IMR-90 (cell line): ENCODE data around the gene INPP5E. TPM values are rescaled to one million over a fixed set of nuclear protein-coding genes. Genes with fewer than 3 reads are reported as not detected.

Source experiments
- ATAC-seq: fragments of 200-7000 bp; cut with Tn5 transposase; 2 replicates; pipeline ENCODE4 v1.9.1; 2020; ENCODE audit warnings: low read depth, mild to moderate bottlenecking, moderate library complexity
- BruUV-seq: library from RNA; stranded (reverse); fragments of 400-500 nt; replicated peaks from 2 replicates; lab custom pipeline; 2021; lab: Mats Ljungman, UMichigan
- CTCF ChIA-PET: fragments of 300-600 bp; formaldehyde crosslinking; extraction: SDS; loops from one replicate; lab custom pipeline; 2021; ENCODE audit warnings: antibody characterized with exemption; lab: Yijun Ruan, JAX
- POLR2A ChIA-PET: fragments of 300-600 bp; sonication (Branson Sonifier 250); formaldehyde crosslinking; loops from one replicate; lab custom pipeline; 2022; ENCODE audit warnings: antibody characterized with exemption; ENCODE audit not compliant: unreplicated experiment; lab: Charles Lee
- DNase-seq: peaks from one replicate; pipeline ENCODE4 v3.0.0; 2013
- H2AFZ ChIP-seq: replicated peaks from 2 replicates; pipeline ENCODE3; 2013; ENCODE audit warnings: low read length, mild to moderate bottlenecking; ENCODE audit not compliant: poor library complexity
- H2AK5ac ChIP-seq: 2 replicates; pipeline ENCODE4 v1.6.1; 2013; ENCODE audit warnings: low read depth, low read length, inconsistent platforms
- H2AK9ac ChIP-seq: replicated peaks from 2 replicates; pipeline ENCODE3; 2013; ENCODE audit warnings: mild to moderate bottlenecking, low read depth, low read length, moderate library complexity; ENCODE audit not compliant: poor library complexity
- H2BK120ac ChIP-seq: 2 replicates; pipeline ENCODE4 v1.6.1; 2013; ENCODE audit warnings: low read depth, low read length, inconsistent platforms
- H2BK15ac ChIP-seq: 3 replicates; pipeline ENCODE4 v1.6.1; 2013; ENCODE audit warnings: low read depth, low read length, inconsistent platforms
- H2BK20ac ChIP-seq: 2 replicates; pipeline ENCODE4 v1.6.1; 2013; ENCODE audit warnings: low read depth, mild to moderate bottlenecking, inconsistent platforms, low read length, moderate library complexity
- H2BK5ac ChIP-seq: 2 replicates; pipeline ENCODE4 v1.6.1; 2013; ENCODE audit warnings: mild to moderate bottlenecking, low read depth, low read length, inconsistent platforms; ENCODE audit not compliant: poor library complexity, severe bottlenecking
- H3K14ac ChIP-seq: replicated peaks from 2 replicates; pipeline ENCODE4 v1.6.1; 2013; ENCODE audit warnings: low read depth, low read length, inconsistent platforms
- H3K18ac ChIP-seq: 2 replicates; pipeline ENCODE4 v1.6.1; 2013; ENCODE audit warnings: low read depth, low read length, control low read depth
- H3K23ac ChIP-seq: 2 replicates; pipeline ENCODE4 v1.6.1; 2013; ENCODE audit warnings: low read depth, low read length, inconsistent platforms
- H3K27ac ChIP-seq: 2 replicates; pipeline ENCODE4 v1.5.1; 2013; ENCODE audit warnings: mild to moderate bottlenecking, control low read depth, low read length; ENCODE audit not compliant: insufficient read depth
- H3K27me3 ChIP-seq: 2 replicates; pipeline ENCODE4 v1.6.1; 2013; ENCODE audit warnings: low read length; ENCODE audit not compliant: control insufficient read depth, insufficient read depth
- H3K36me3 ChIP-seq: 2 replicates; pipeline ENCODE4 v1.6.1; 2013; ENCODE audit warnings: low read length, mixed read lengths; ENCODE audit not compliant: control insufficient read depth, insufficient read depth
- H3K4ac ChIP-seq: 2 replicates; pipeline ENCODE4 v1.6.1; 2013; ENCODE audit warnings: low read depth, low read length, inconsistent platforms
- H3K4me1 ChIP-seq: 2 replicates; pipeline ENCODE4 v1.6.1; 2013; ENCODE audit warnings: low read length, mixed read lengths; ENCODE audit not compliant: control insufficient read depth, insufficient read depth
- H3K4me2 ChIP-seq: 2 replicates; pipeline ENCODE4 v1.6.1; 2013; ENCODE audit warnings: low read depth, mild to moderate bottlenecking, control low read depth, low read length, moderate library complexity
- H3K4me3 ChIP-seq: 2 replicates; pipeline ENCODE4 v1.5.1; 2013; ENCODE audit warnings: low read depth, mild to moderate bottlenecking, control low read depth, low read length, moderate library complexity; ENCODE audit not compliant: insufficient read depth
- H3K56ac ChIP-seq: 2 replicates; pipeline ENCODE4 v1.6.1; 2013; ENCODE audit warnings: low read length, inconsistent platforms; ENCODE audit not compliant: insufficient read depth; ENCODE audit errors: extremely low read depth
- H3K79me1 ChIP-seq, 2 experiments: 2 replicates each; pipeline ENCODE4 v1.6.1; 2013; ENCODE audit warnings: low read length in 2 of 2, inconsistent platforms in 1 of 2, low read depth in 1 of 2
- H3K9ac ChIP-seq: 2 replicates; pipeline ENCODE4 v1.6.1; 2013; ENCODE audit warnings: low read depth, low read length, control low read depth
- H3K9me1 ChIP-seq: 2 replicates; pipeline ENCODE4 v1.6.1; 2013; ENCODE audit warnings: low read length, inconsistent platforms; ENCODE audit not compliant: insufficient read depth
- H3K9me3 ChIP-seq: 2 replicates; pipeline ENCODE4 v1.6.1; 2013; ENCODE audit warnings: low read length; ENCODE audit not compliant: control insufficient read depth, insufficient read depth
- H4K20me1 ChIP-seq: 2 replicates; pipeline ENCODE4 v1.6.1; 2013; ENCODE audit warnings: low read length, inconsistent platforms; ENCODE audit not compliant: insufficient read depth
- H4K5ac ChIP-seq: 2 replicates; pipeline ENCODE4 v1.6.1; 2013; ENCODE audit warnings: mild to moderate bottlenecking, low read depth, low read length, control low read depth
- H4K8ac ChIP-seq, 2 experiments: 2 replicates each; pipeline ENCODE4 v1.6.1; 2013; ENCODE audit warnings: low read depth in 2 of 2, low read length in 2 of 2, control low read depth in 1 of 2, inconsistent platforms in 1 of 2
- H4K91ac ChIP-seq: 2 replicates; pipeline ENCODE4 v1.6.1; 2013; ENCODE audit warnings: low read depth, low read length, inconsistent platforms; ENCODE audit not compliant: insufficient read depth
- BHLHE40 ChIP-seq: fragments of 150-350 bp; IDR thresholded peaks from 2 replicates; pipeline ENCODE4 v1.6.1; 2016; ENCODE audit warnings: mild to moderate bottlenecking, low read depth, low read length
- CEBPB ChIP-seq: IDR thresholded peaks from 2 replicates; pipeline ENCODE4 v1.6.1; 2012; ENCODE audit warnings: low read depth, low read length, improper control_type of control experiment
- CHD1 ChIP-seq: IDR thresholded peaks from 2 replicates; pipeline ENCODE4 v1.6.1; 2012; ENCODE audit warnings: low read depth, low read length, improper control_type of control experiment
- CTCF ChIP-seq: conservative IDR thresholded peaks from 2 replicates; pipeline ENCODE4 v1.5.1; 2012; ENCODE audit warnings: mild to moderate bottlenecking, low read depth, low read length, improper control_type of control experiment
- ELK1 ChIP-seq: fragments of 150-350 bp; IDR thresholded peaks from 2 replicates; pipeline ENCODE4 v1.6.1; 2016; ENCODE audit warnings: low read depth, mild to moderate bottlenecking, low read length, moderate library complexity, borderline replicate concordance
- FOS ChIP-seq: fragments of 150-350 bp; IDR thresholded peaks from 2 replicates; pipeline ENCODE4 v1.6.1; 2016; ENCODE audit warnings: low read depth, low read length
- MAFK ChIP-seq: IDR thresholded peaks from 2 replicates; pipeline ENCODE4 v1.6.1; 2012; ENCODE audit warnings: low read depth, low read length, improper control_type of control experiment
- MAZ ChIP-seq: IDR thresholded peaks from 2 replicates; pipeline ENCODE4 v1.6.1; 2012; ENCODE audit warnings: low read depth, mild to moderate bottlenecking, low read length, improper control_type of control experiment, moderate library complexity, borderline replicate concordance
- MXI1 ChIP-seq: IDR thresholded peaks from 2 replicates; pipeline ENCODE4 v1.6.1; 2012; ENCODE audit warnings: low read depth, mild to moderate bottlenecking, low read length, moderate library complexity, borderline replicate concordance
- NFE2L2 ChIP-seq: fragments of 150-350 bp; IDR thresholded peaks from 2 replicates; pipeline ENCODE4 v1.6.1; 2016; ENCODE audit warnings: low read depth, mild to moderate bottlenecking, low read length
- POLR2A ChIP-seq: IDR thresholded peaks from 2 replicates; pipeline ENCODE4 v1.6.1; 2012; ENCODE audit warnings: mild to moderate bottlenecking, low read depth, low read length
- RAD21 ChIP-seq: IDR thresholded peaks from 2 replicates; pipeline ENCODE4 v1.6.1; 2012; ENCODE audit warnings: low read length, improper control_type of control experiment
- RCOR1 ChIP-seq: IDR thresholded peaks from 2 replicates; pipeline ENCODE4 v1.6.1; 2012; ENCODE audit warnings: mild to moderate bottlenecking, low read length, improper control_type of control experiment; ENCODE audit not compliant: insufficient replicate concordance
- RFX5 ChIP-seq: IDR thresholded peaks from 2 replicates; pipeline ENCODE4 v1.8.0; 2012; ENCODE audit warnings: low read depth, mild to moderate bottlenecking, low read length, moderate library complexity
- SMC3 ChIP-seq: fragments of 150-350 bp; IDR thresholded peaks from 2 replicates; pipeline ENCODE4 v1.6.1; 2016; ENCODE audit warnings: low read depth, mild to moderate bottlenecking, antibody characterized with exemption, low read length, moderate library complexity
- WGBS, 2 experiments: methylation state at CpG; one replicate each; pipeline versions ENCODE4 v1.1.5 to v1.1.7; 2013; ENCODE audit warnings: missing lambda C conversion rate in 2 of 2; ENCODE audit not compliant: insufficient read length in 1 of 2; ENCODE audit errors: extremely low coverage in 2 of 2; 5-methylcytosine and 5-hydroxymethylcytosine counted together
- dilution Hi-C: fragments of 300-500 bp; cut with HindIII; formaldehyde crosslinking; loops from one replicate; pipeline ENCODE4 v1.14.3; 2018; ENCODE audit warnings: low sequenced_read_pairs; ENCODE audit not compliant: unreplicated experiment
- in situ Hi-C: fragments of 300-500 bp; cut with MboI; formaldehyde crosslinking; loops from 3 replicates; pipeline ENCODE4 v1.14.3; 2019; ENCODE audit warnings: low sequenced_read_pairs, inconsistent platforms, mixed read lengths
- intact Hi-C: fragments of 100-400 bp; cut with micrococcal nuclease; formaldehyde crosslinking; loops from 2 replicates; pipeline ENCODE4 v1.10.0; 2022
- polyA plus RNA-seq, 3 experiments: library from polyadenylated mRNA; depleted of rRNA; stranded (reverse); fragments of >200 nt; gene quantifications; 2 replicates each; pipeline ENCODE4 v1.2.3, GENCODE V29; 2012; ENCODE audit warnings: low replicate concordance in 1 of 3
- total RNA-seq: library from RNA; depleted of rRNA; stranded (reverse); fragments of >200 nt; gene quantifications from 2 replicates; pipeline ENCODE4 v1.2.3, GENCODE V29; 2012
- TF ChIP-seq, protein P1 (sequence below): fragments of 150-350 bp; IDR thresholded peaks from 2 replicates; pipeline ENCODE4 v1.6.1; 2017; ENCODE audit warnings: mild to moderate bottlenecking, antibody characterized with exemption, low read length, low read depth

Gene INPP5E
- total and polyA plus RNA-seq, 2 of the 4 experiments (the other 2 are of a cell fraction), result 1.6 to 9.4 TPM

GRCh38 chr9:136381966-136382513 is 57.6 kb downstream of the INPP5E start:
- ChIA-PET CTCF (no interaction called here), POLR2A (no interaction called here)
- DNase-seq (no peak), ATAC-seq (no peak)
- Histone ChIP-seq H3K36me3 (peaks cover 64% of the 10 kb centered on the region), H2AK5ac (no peak overlapping the region), H2BK15ac (no peak overlapping the region), H2BK5ac (no peak overlapping the region), H3K27me3 (no peaks in the 10 kb centered on the region), H4K5ac (no peak overlapping the region), H3K27ac (no peak overlapping the region), H3K4me1 (no peaks in the 10 kb centered on the region), H3K14ac (no peak overlapping the region), H3K9me3 (no peaks in the 10 kb centered on the region), H3K9me1 (no peaks in the 10 kb centered on the region), H3K4me2 (no peak overlapping the region), H2AFZ (no peak overlapping the region), H3K4me3 (no peak overlapping the region), H3K56ac (no peak overlapping the region), H2AK9ac (peak overlapping the region; percentile 42), H3K9ac (no peak overlapping the region), H3K79me1 (no peaks in the 10 kb centered on the region; a peak in 1 of 4 replicates), H4K91ac (no peak overlapping the region), H2BK20ac (no peak overlapping the region), H2BK120ac (no peak overlapping the region), H3K4ac (no peak overlapping the region), H3K18ac (no peak overlapping the region), H4K20me1 (no peaks in the 10 kb centered on the region), H3K23ac (no peak overlapping the region), H4K8ac (no peak overlapping the region)
- no peak for TF ChIP-seq FOS
- no peak for TF ChIP-seq CHD1
- no peak for TF ChIP-seq NFE2L2
- no peak for TF ChIP-seq CTCF
- TF ChIP-seq RFX5, result no peak
- TF ChIP-seq SMC3, result no peak
- no peak for TF ChIP-seq MAZ
- no peak for TF ChIP-seq MXI1
- no peak for TF ChIP-seq MAFK
- no peak for TF ChIP-seq CEBPB
- no peak for TF ChIP-seq RCOR1
- TF ChIP-seq POLR2A, result no peak
- TF ChIP-seq RAD21, result no peak
- TF ChIP-seq ELK1, result no peak
- no peak for TF ChIP-seq BHLHE40
- TF ChIP-seq, protein P1, sequence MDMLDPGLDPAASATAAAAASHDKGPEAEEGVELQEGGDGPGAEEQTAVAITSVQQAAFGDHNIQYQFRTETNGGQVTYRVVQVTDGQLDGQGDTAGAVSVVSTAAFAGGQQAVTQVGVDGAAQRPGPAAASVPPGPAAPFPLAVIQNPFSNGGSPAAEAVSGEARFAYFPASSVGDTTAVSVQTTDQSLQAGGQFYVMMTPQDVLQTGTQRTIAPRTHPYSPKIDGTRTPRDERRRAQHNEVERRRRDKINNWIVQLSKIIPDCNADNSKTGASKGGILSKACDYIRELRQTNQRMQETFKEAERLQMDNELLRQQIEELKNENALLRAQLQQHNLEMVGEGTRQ, result no peak
- WGBS, 2 experiments, result 92% methylated on average over 17 of the region's 25 CpGs; no CpG with 5 or more reads in 1 of the 2 experiments
- no TSS peak for BruUV-seq
- intact Hi-C loops (no loop called here), dilution Hi-C loops (no loop called here), in situ Hi-C loops (no loop called here)
